Testis (tissue), 2 donors: Measurements from ENCODE around the gene ITIH3.

Source experiments
- CTCF ChIP-seq, 3 experiments: fragments of 450-650 bp in 2 of 3; fragments of 200-600 bp in 1 of 3; sonication (generic) in 1 of 3; IDR thresholded peaks; one replicate each; pipeline ENCODE4 v1.5.1; 2016 to 2019; ENCODE audit warnings: antibody characterized with exemption in 3 of 3, mild to moderate bottlenecking in 2 of 3, moderate library complexity in 1 of 3
- POLR2A ChIP-seq: fragments of 450-650 bp; IDR thresholded peaks from one replicate; pipeline ENCODE4 v1.6.1; 2017; ENCODE audit warnings: antibody characterized with exemption, mild to moderate bottlenecking, moderate library complexity

GRCh38 chr3:52791928-52792327 is 2.7 kb upstream of the ITIH3 start:
- TF ChIP-seq CTCF (IDR thresholded peaks at IDR 0.05), result no peak
- TF ChIP-seq POLR2A, result no peak
